Cardiac muscle cell (in vitro differentiated cells and primary cell): ENCODE results near the gene ARHGAP26. TPM values are rescaled to one million over a fixed set of nuclear protein-coding genes. Genes with fewer than 3 reads are reported as not detected.

Experiments
- DNase-seq, 2 donors: peaks; one replicate each; pipeline versions ENCODE4 v3.0.0 to v3.0.0-alpha.2; 2010 to 2017; ENCODE audit warnings: low read depth in 1 of 2, low spot score in 1 of 2
- H3K27ac ChIP-seq: fragments of 200-600 bp; sonication (generic); 2 replicates; pipeline ENCODE4 v1.5.1; 2016
- H3K27me3 ChIP-seq: fragments of 200-600 bp; sonication (generic); 2 replicates; pipeline ENCODE4 v1.6.0; 2016; ENCODE audit warnings: control low read depth
- H3K36me3 ChIP-seq: fragments of 200-600 bp; sonication (generic); 2 replicates; pipeline ENCODE4 v1.5.1; 2016; ENCODE audit warnings: control low read depth
- H3K4me1 ChIP-seq: fragments of 200-600 bp; sonication (generic); 2 replicates; pipeline ENCODE4 v1.8.1; 2017; ENCODE audit warnings: low read depth, mild to moderate bottlenecking, mixed run types
- H3K4me3 ChIP-seq: fragments of 200-600 bp; sonication (generic); 2 replicates; pipeline ENCODE4 v1.5.1; 2016; ENCODE audit warnings: mild to moderate bottlenecking
- H3K9me3 ChIP-seq: fragments of 200-600 bp; sonication (generic); 2 replicates; pipeline ENCODE4 v1.5.1; 2017; ENCODE audit warnings: low read depth, mild to moderate bottlenecking, control low read depth
- CTCF ChIP-seq: IDR thresholded peaks from 2 replicates; pipeline ENCODE4 v1.5.1; 2012; ENCODE audit warnings: low read depth, mild to moderate bottlenecking, low read length
- polyA plus RNA-seq: library from polyadenylated mRNA; unstranded; fragments of >200 nt; fragmentation: Nextera tagmentation; extraction: Ambion mirVana; gene quantifications from 2 replicates; pipeline ENCODE4 v1.2.1, GENCODE V29; 2016
- total RNA-seq: library from RNA; depleted of rRNA; stranded (reverse); fragments of >200 nt; gene quantifications from 2 replicates; pipeline ENCODE4 v1.2.3, GENCODE V29; 2016

Gene ARHGAP26
- total and polyA plus RNA-seq, 2 experiments from 2014 or later: 12.7 to 16.2 TPM

- TF ChIP-seq CTCF: no peak
- no peak for DNase-seq
- Histone ChIP-seq H3K4me3 (no peak overlapping the region), H3K4me1 (peaks cover 29% of the 10 kb centered on the region), H3K9me3 (no peaks in the 10 kb centered on the region), H3K27ac (no peak overlapping the region), H3K36me3 (no peaks in the 10 kb centered on the region), H3K27me3 (no peaks in the 10 kb centered on the region)
Measured at GRCh38 chr5:143188692-143189091, 418.5 kb downstream of the ARHGAP26 start.

GRCh38 chr5:143190260-143190810 is 420.2 kb downstream of the ARHGAP26 start:
- Histone ChIP-seq H3K4me3 (no peak overlapping the region), H3K9me3 (no peaks in the 10 kb centered on the region), H3K27me3 (no peaks in the 10 kb centered on the region), H3K36me3 (no peaks in the 10 kb centered on the region), H3K27ac (no peak overlapping the region), H3K4me1 (peaks cover 21% of the 10 kb centered on the region)
- DNase-seq: no peak
- no peak for TF ChIP-seq CTCF

GRCh38 chr5:143191720-143192119 is 421.5 kb downstream of the ARHGAP26 start:
- peaks cover 8% of the 10 kb centered on the region for H3K4me1 ChIP-seq
- no peaks in the 10 kb centered on the region for H3K9me3 ChIP-seq
- H3K36me3 ChIP-seq: no peaks in the 10 kb centered on the region
- no peak for DNase-seq
- H3K27ac ChIP-seq: no peak overlapping the region
- H3K27me3 ChIP-seq: no peaks in the 10 kb centered on the region
- no peak for TF ChIP-seq CTCF
- no peak overlapping the region for H3K4me3 ChIP-seq

GRCh38 chr5:143192191-143192900 is 422.2 kb downstream of the ARHGAP26 start:
- no peak for DNase-seq
- no peaks in the 10 kb centered on the region for H3K27me3 ChIP-seq
- peaks cover 5% of the 10 kb centered on the region for H3K4me1 ChIP-seq
- no peak overlapping the region for H3K27ac ChIP-seq
- H3K9me3 ChIP-seq: no peaks in the 10 kb centered on the region
- H3K36me3 ChIP-seq: no peaks in the 10 kb centered on the region
- no peak overlapping the region for H3K4me3 ChIP-seq
- TF ChIP-seq CTCF: no peak

GRCh38 chr5:143194206-143194605 is 424.0 kb downstream of the ARHGAP26 start:
- no peaks in the 10 kb centered on the region for H3K27me3 ChIP-seq
- H3K27ac ChIP-seq: no peak overlapping the region
- H3K9me3 ChIP-seq: no peaks in the 10 kb centered on the region
- no peaks in the 10 kb centered on the region for H3K4me1 ChIP-seq
- no peak for TF ChIP-seq CTCF
- H3K36me3 ChIP-seq: no peaks in the 10 kb centered on the region
- DNase-seq: peak in 1 of 2 donors; percentile 50
- no peak overlapping the region for H3K4me3 ChIP-seq
